H1 (cell line): ENCODE data around the gene ZNF202.

Source experiments
- CEBPB ChIP-seq: IDR thresholded peaks from 2 replicates; pipeline ENCODE4 v1.6.1; 2012; ENCODE audit warnings: low read depth, low read length
- CREB1 ChIP-seq: IDR thresholded peaks from 2 replicates; pipeline ENCODE4 v1.6.1; 2012; ENCODE audit warnings: inconsistent platforms
- EZH2 ChIP-seq: fragments of 200-600 bp; sonication (generic); IDR thresholded peaks from 2 replicates; pipeline ENCODE4 v1.7.1; 2012; ENCODE audit warnings: low read depth, mild to moderate bottlenecking, moderate library complexity, low read length, inconsistent platforms; ENCODE audit not compliant: severe bottlenecking
- HDAC2 ChIP-seq, 2 experiments: fragments of 300-600 bp in 1 of 2; sonication (generic) in 1 of 2; IDR thresholded peaks; 2 replicates each; pipeline ENCODE4 v1.6.1; 2011 to 2012; ENCODE audit warnings: low read depth in 2 of 2, low read length in 2 of 2, mild to moderate bottlenecking in 2 of 2, moderate library complexity in 2 of 2, borderline replicate concordance in 1 of 2, inconsistent platforms in 1 of 2
- POLR2A ChIP-seq, 2 experiments: IDR thresholded peaks; 1 replicate in 1 of 2; 2 replicates in 1 of 2; pipeline ENCODE4 v1.6.1; 2011; ENCODE audit warnings: low read depth in 2 of 2, low read length in 2 of 2, mild to moderate bottlenecking in 2 of 2; ENCODE audit errors: control extremely low read depth in 1 of 2
- SIX5 ChIP-seq: IDR thresholded peaks from 2 replicates; pipeline ENCODE4 v1.6.1; 2011; ENCODE audit warnings: mild to moderate bottlenecking, low read depth, low read length
- TAF1 ChIP-seq: IDR thresholded peaks from 2 replicates; pipeline ENCODE4 v1.6.1; 2011; ENCODE audit warnings: mild to moderate bottlenecking, low read depth, low read length
- YY1 ChIP-seq: IDR thresholded peaks from 2 replicates; pipeline ENCODE4 v1.6.1; 2011; ENCODE audit warnings: low read depth, mild to moderate bottlenecking, low read length
- TF ChIP-seq, protein P1 (sequence below), 3 experiments: IDR thresholded peaks; 1 replicate in 2 of 3; 2 replicates in 1 of 3; pipeline versions ENCODE4 v1.5.1 to v1.6.1; 2011; ENCODE audit warnings: low read length in 3 of 3, mild to moderate bottlenecking in 3 of 3, inconsistent platforms in 2 of 3, low read depth in 1 of 3, moderate library complexity in 1 of 3; ENCODE audit not compliant: insufficient read depth in 1 of 3; ENCODE audit errors: control extremely low read depth in 1 of 3
- TF ChIP-seq, protein P2 (sequence below): IDR thresholded peaks from 2 replicates; pipeline ENCODE4 v1.6.1; 2012; ENCODE audit warnings: low read length, inconsistent platforms
- TF ChIP-seq, protein P3 (sequence below): IDR thresholded peaks from 2 replicates; pipeline ENCODE4 v1.6.1; 2012; ENCODE audit warnings: inconsistent platforms
- TF ChIP-seq, protein P4 (sequence below): IDR thresholded peaks from 2 replicates; pipeline ENCODE4 v1.6.1; 2012; ENCODE audit warnings: inconsistent platforms

DNA sequence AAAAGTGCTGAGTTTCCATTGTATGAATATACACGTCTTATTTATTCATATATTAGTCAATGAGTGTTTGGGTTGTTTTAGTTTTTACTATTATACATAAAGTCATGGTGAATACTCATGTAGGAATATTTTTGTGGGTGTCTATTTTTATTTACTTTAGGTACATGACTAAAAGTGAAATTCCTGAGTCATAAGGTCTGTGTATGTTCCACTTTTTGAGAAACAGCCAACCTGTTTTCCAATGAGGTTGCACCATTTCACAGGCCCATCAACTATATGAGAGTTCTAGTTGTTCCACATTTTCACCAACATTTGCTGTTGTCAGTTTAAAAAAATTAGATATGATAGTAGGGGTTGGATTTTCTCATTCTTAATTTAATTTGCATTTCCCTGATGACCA is 19.4 kb upstream of the ZNF202 start:
- TF ChIP-seq HDAC2 (IDR thresholded peaks at IDR 0.05; ENCODE audit: borderline replicate concordance in 1 of 2, low read depth in 2 of 2, low read length in 2 of 2) = no peak
- no peak for TF ChIP-seq CEBPB
- TF ChIP-seq, protein P1, sequence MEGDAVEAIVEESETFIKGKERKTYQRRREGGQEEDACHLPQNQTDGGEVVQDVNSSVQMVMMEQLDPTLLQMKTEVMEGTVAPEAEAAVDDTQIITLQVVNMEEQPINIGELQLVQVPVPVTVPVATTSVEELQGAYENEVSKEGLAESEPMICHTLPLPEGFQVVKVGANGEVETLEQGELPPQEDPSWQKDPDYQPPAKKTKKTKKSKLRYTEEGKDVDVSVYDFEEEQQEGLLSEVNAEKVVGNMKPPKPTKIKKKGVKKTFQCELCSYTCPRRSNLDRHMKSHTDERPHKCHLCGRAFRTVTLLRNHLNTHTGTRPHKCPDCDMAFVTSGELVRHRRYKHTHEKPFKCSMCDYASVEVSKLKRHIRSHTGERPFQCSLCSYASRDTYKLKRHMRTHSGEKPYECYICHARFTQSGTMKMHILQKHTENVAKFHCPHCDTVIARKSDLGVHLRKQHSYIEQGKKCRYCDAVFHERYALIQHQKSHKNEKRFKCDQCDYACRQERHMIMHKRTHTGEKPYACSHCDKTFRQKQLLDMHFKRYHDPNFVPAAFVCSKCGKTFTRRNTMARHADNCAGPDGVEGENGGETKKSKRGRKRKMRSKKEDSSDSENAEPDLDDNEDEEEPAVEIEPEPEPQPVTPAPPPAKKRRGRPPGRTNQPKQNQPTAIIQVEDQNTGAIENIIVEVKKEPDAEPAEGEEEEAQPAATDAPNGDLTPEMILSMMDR (IDR thresholded peaks at IDR 0.05; ENCODE audit: control extremely low read depth in 1 of 3, insufficient read depth in 1 of 3, low read depth in 1 of 3, low read length in 3 of 3) = no peak
- no peak for TF ChIP-seq EZH2
- TF ChIP-seq SIX5 = no peak
- TF ChIP-seq, protein P2, sequence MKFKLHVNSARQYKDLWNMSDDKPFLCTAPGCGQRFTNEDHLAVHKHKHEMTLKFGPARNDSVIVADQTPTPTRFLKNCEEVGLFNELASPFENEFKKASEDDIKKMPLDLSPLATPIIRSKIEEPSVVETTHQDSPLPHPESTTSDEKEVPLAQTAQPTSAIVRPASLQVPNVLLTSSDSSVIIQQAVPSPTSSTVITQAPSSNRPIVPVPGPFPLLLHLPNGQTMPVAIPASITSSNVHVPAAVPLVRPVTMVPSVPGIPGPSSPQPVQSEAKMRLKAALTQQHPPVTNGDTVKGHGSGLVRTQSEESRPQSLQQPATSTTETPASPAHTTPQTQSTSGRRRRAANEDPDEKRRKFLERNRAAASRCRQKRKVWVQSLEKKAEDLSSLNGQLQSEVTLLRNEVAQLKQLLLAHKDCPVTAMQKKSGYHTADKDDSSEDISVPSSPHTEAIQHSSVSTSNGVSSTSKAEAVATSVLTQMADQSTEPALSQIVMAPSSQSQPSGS = no peak
- TF ChIP-seq POLR2A (IDR thresholded peaks at IDR 0.05; ENCODE audit: control extremely low read depth in 1 of 2, low read depth in 2 of 2, low read length in 2 of 2) = no peak
- no peak for TF ChIP-seq YY1
- TF ChIP-seq, protein P3, sequence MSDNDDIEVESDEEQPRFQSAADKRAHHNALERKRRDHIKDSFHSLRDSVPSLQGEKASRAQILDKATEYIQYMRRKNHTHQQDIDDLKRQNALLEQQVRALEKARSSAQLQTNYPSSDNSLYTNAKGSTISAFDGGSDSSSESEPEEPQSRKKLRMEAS = no peak
- no peak for TF ChIP-seq CREB1
- TF ChIP-seq, protein P4, sequence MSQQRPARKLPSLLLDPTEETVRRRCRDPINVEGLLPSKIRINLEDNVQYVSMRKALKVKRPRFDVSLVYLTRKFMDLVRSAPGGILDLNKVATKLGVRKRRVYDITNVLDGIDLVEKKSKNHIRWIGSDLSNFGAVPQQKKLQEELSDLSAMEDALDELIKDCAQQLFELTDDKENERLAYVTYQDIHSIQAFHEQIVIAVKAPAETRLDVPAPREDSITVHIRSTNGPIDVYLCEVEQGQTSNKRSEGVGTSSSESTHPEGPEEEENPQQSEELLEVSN = no peak
- TF ChIP-seq TAF1 = no peak
